ENCODE results near the gene KDM2A.
"Not testable (repeated sequence)": the region's sequence is repeated elsewhere in the genome, so short reads cannot be mapped to it uniquely, and the experiment has no call there.

The KDM2A gene

GRCh38 chr11:67174311-67174710 lies 55.2 kb downstream of the KDM2A start:
- DNase-seq = no peak

- DNase-seq = no peak
Measured at GRCh38 chr11:67177399-67178281, 58.6 kb downstream of the KDM2A start.

GRCh38 chr11:67178421-67178820 lies 59.4 kb downstream of the KDM2A start:
- DNase-seq = no peak

- DNase-seq = no peak
Measured at GRCh38 chr11:67178878-67179277, 59.8 kb downstream of the KDM2A start.

- no peak for DNase-seq
Measured at GRCh38 chr11:67179892-67180490, 60.9 kb downstream of the KDM2A start.

- no peak for DNase-seq
Measured at GRCh38 chr11:67194096-67194495, 75.0 kb downstream of the KDM2A start.

GRCh38 chr11:67195971-67196456 lies 77.0 kb downstream of the KDM2A start:
- DNase-seq = no peak

- DNase-seq = no peak
Measured at GRCh38 chr11:67197606-67198005, 78.5 kb downstream of the KDM2A start.

GRCh38 chr11:67198781-67199180 lies 79.7 kb downstream of the KDM2A start:
- DNase-seq = not testable (repeated sequence)

GRCh38 chr11:67199751-67200150 lies 80.7 kb downstream of the KDM2A start:
- DNase-seq = no peak

GRCh38 chr11:67202028-67202427 lies 83.0 kb downstream of the KDM2A start:
- DNase-seq = no peak

GRCh38 chr11:67204822-67205221 lies 85.8 kb downstream of the KDM2A start:
- DNase-seq = no peak

GRCh38 chr11:67209222-67209621 lies 90.2 kb downstream of the KDM2A start:
- not testable (repeated sequence) for DNase-seq

GRCh38 chr11:67211656-67212436 lies 92.8 kb downstream of the KDM2A start:
- no peak for DNase-seq

- DNase-seq = no peak
Measured at GRCh38 chr11:67213178-67213621, 94.1 kb downstream of the KDM2A start.

GRCh38 chr11:67227726-67228125 lies 108.7 kb downstream of the KDM2A start:
- DNase-seq = no peak

GRCh38 chr11:67230406-67230805 lies 111.3 kb downstream of the KDM2A start:
- no peak for DNase-seq

GRCh38 chr11:67230886-67231285 lies 111.8 kb downstream of the KDM2A start:
- DNase-seq = no peak

- no peak for DNase-seq
Measured at GRCh38 chr11:67233584-67234190, 114.6 kb downstream of the KDM2A start.

GRCh38 chr11:67234571-67234970 lies 115.5 kb downstream of the KDM2A start:
- not testable (repeated sequence) for DNase-seq

- DNase-seq = no peak
Measured at GRCh38 chr11:67237574-67237973, 118.5 kb downstream of the KDM2A start.

GRCh38 chr11:67238894-67239782 lies 120.1 kb downstream of the KDM2A start:
- DNase-seq = no peak

All from activated CD8-positive, alpha-beta memory T cell treated with anti-CD3 and anti-CD28 coated beads, Interleukin-2, amount 50 U/mL, for 48 hours (primary cell).